ENCODE measurements around the gene SH3BGRL3.

The SH3BGRL3 gene

GRCh38 chr1:26278303-26278702, 1.6 kb upstream of the SH3BGRL3 start:
- DNase-seq = peak; percentile 7

- peak; percentile 23 for DNase-seq
Measured at GRCh38 chr1:26278724-26279455, 996 bp upstream of the SH3BGRL3 start.

GRCh38 chr1:26280333-26281042, 602 bp downstream of the SH3BGRL3 start:
- peak; percentile 61 for DNase-seq

- DNase-seq = peak; percentile 17
Measured at GRCh38 chr1:26281091-26281958, 1.4 kb downstream of the SH3BGRL3 start.

- DNase-seq = peak; percentile 62
Measured at GRCh38 chr1:26281971-26282370, 2.1 kb downstream of the SH3BGRL3 start.

- no peak for DNase-seq
Measured at GRCh38 chr1:26282401-26282918, 2.6 kb downstream of the SH3BGRL3 start.

GRCh38 chr1:26283279-26283853, 3.5 kb downstream of the SH3BGRL3 start:
- DNase-seq = no peak

- DNase-seq = no peak
Measured at GRCh38 chr1:26283871-26284596, 4.1 kb downstream of the SH3BGRL3 start.

- DNase-seq = peak; percentile 77
Measured at GRCh38 chr1:26284597-26285347, 4.9 kb downstream of the SH3BGRL3 start.

- no peak for DNase-seq
Measured at GRCh38 chr1:26285366-26286063, 5.6 kb downstream of the SH3BGRL3 start.

GRCh38 chr1:26286064-26286416, 6.2 kb downstream of the SH3BGRL3 start:
- no peak for DNase-seq

- DNase-seq = no peak
Measured at GRCh38 chr1:26287033-26287711, 7.3 kb downstream of the SH3BGRL3 start.

- DNase-seq = no peak
Measured at GRCh38 chr1:26287811-26288210, 7.9 kb downstream of the SH3BGRL3 start.

- no peak for DNase-seq
Measured at GRCh38 chr1:26288311-26288941, 8.5 kb downstream of the SH3BGRL3 start.

- no peak for DNase-seq
Measured at GRCh38 chr1:26289158-26290059, 9.5 kb downstream of the SH3BGRL3 start.

- no peak for DNase-seq
Measured at GRCh38 chr1:26290122-26290881, 10.4 kb downstream of the SH3BGRL3 start.

- DNase-seq = no peak
Measured at GRCh38 chr1:26290882-26291261, 11.0 kb downstream of the SH3BGRL3 start.

GRCh38 chr1:26291433-26291832, 11.5 kb downstream of the SH3BGRL3 start:
- no peak for DNase-seq
